ENCODE results near the gene KRT78.

KRT78 gene

GRCh38 chr12:52828156-52828555 is 20.6 kb downstream of the KRT78 start:
- ChIA-PET CTCF (no interaction called here), POLR2A (no interaction called here)
- DNase-seq (ENCODE audit: extremely low spot score) = no peak
- TF ChIP-seq FOXA1 (IDR thresholded peaks at IDR 0.05) = no peak

GRCh38 chr12:52827499-52828090 is 21.2 kb downstream of the KRT78 start:
- TF ChIP-seq FOXM1 (IDR thresholded peaks at IDR 0.05; ENCODE audit: borderline replicate concordance) (no peak), LEF1 (IDR thresholded peaks at IDR 0.05; ENCODE audit: borderline replicate concordance) (no peak), SUZ12 (IDR thresholded peaks at IDR 0.05) (no peak), HDGF (IDR thresholded peaks at IDR 0.05; ENCODE audit: borderline replicate concordance) (no peak)
- no peak for DNase-seq (ENCODE audit: extremely low spot score)
- POLR2A ChIA-PET = no interaction called here
- CTCF ChIA-PET = no interaction called here

GRCh38 chr12:52826611-52827498 is 21.9 kb downstream of the KRT78 start:
- POLR2A ChIA-PET = no interaction called here
- TF ChIP-seq CTBP1 (IDR thresholded peaks at IDR 0.05; ENCODE audit: borderline replicate concordance) = no peak
- no peak for TF ChIP-seq NFRKB (IDR thresholded peaks at IDR 0.05)
- TF ChIP-seq L3MBTL2 (conservative IDR thresholded peaks at IDR 0.05) = no peak
- TF ChIP-seq PKNOX1 (IDR thresholded peaks at IDR 0.05) = no peak
- DNase-seq (ENCODE audit: extremely low spot score) = no peak
- CTCF ChIA-PET = no interaction called here

GRCh38 chr12:52825961-52826360 is 22.8 kb downstream of the KRT78 start:
- DNase-seq (ENCODE audit: extremely low spot score) = no peak
- TF ChIP-seq ELF4 (IDR thresholded peaks at IDR 0.05) (no peak), NFRKB (IDR thresholded peaks at IDR 0.05) (no peak), LEF1 (IDR thresholded peaks at IDR 0.05; ENCODE audit: borderline replicate concordance) (no peak), TARDBP (IDR thresholded peaks at IDR 0.05) (no peak), BHLHE40 (IDR thresholded peaks at IDR 0.05; ENCODE audit: borderline replicate concordance) (no peak), ZNF384 (IDR thresholded peaks at IDR 0.05) (no peak)
- ChIA-PET POLR2A (no interaction called here), CTCF (no interaction called here)

- POLR2A ChIA-PET = no interaction called here
- TF ChIP-seq HDGF (IDR thresholded peaks at IDR 0.05; ENCODE audit: borderline replicate concordance) = no peak
- no peak for TF ChIP-seq FOXA1 (IDR thresholded peaks at IDR 0.05)
- TF ChIP-seq SP1 (IDR thresholded peaks at IDR 0.05) = no peak
- no peak for TF ChIP-seq FOXM1 (IDR thresholded peaks at IDR 0.05; ENCODE audit: borderline replicate concordance)
- TF ChIP-seq FOXK2 (IDR thresholded peaks at IDR 0.05) = no peak
- TF ChIP-seq CTBP1 (IDR thresholded peaks at IDR 0.05; ENCODE audit: borderline replicate concordance) = no peak
- no peak for TF ChIP-seq TARDBP (IDR thresholded peaks at IDR 0.05)
- no peak for TF ChIP-seq L3MBTL2 (conservative IDR thresholded peaks at IDR 0.05)
- no peak for TF ChIP-seq BHLHE40 (IDR thresholded peaks at IDR 0.05; ENCODE audit: borderline replicate concordance)
- no peak for TF ChIP-seq NFRKB (IDR thresholded peaks at IDR 0.05)
- no peak for TF ChIP-seq PKNOX1 (IDR thresholded peaks at IDR 0.05)
- TF ChIP-seq ELF4 (IDR thresholded peaks at IDR 0.05) = no peak
- no peak for TF ChIP-seq ZNF384 (IDR thresholded peaks at IDR 0.05)
- no peak for TF ChIP-seq ARNT (IDR thresholded peaks at IDR 0.05)
- no peak for TF ChIP-seq LEF1 (IDR thresholded peaks at IDR 0.05; ENCODE audit: borderline replicate concordance)
- TF ChIP-seq SUZ12 (IDR thresholded peaks at IDR 0.05) = no peak
- CTCF ChIA-PET = no interaction called here
- no peak for DNase-seq (ENCODE audit: extremely low spot score)
Measured at GRCh38 chr12:52824741-52825410, 23.9 kb downstream of the KRT78 start.

GRCh38 chr12:52823761-52824450 is 24.9 kb downstream of the KRT78 start:
- ChIA-PET POLR2A (no interaction called here), CTCF (no interaction called here)
- no peak for DNase-seq (ENCODE audit: extremely low spot score)
- no peak for TF ChIP-seq FOXA1 (IDR thresholded peaks at IDR 0.05)
- TF ChIP-seq FOXM1 (IDR thresholded peaks at IDR 0.05; ENCODE audit: borderline replicate concordance) = no peak
- no peak for TF ChIP-seq SUZ12 (IDR thresholded peaks at IDR 0.05)
- no peak for TF ChIP-seq BHLHE40 (IDR thresholded peaks at IDR 0.05; ENCODE audit: borderline replicate concordance)
- no peak for TF ChIP-seq ZNF384 (IDR thresholded peaks at IDR 0.05)
- TF ChIP-seq NFRKB (IDR thresholded peaks at IDR 0.05) = no peak
- TF ChIP-seq ELF4 (IDR thresholded peaks at IDR 0.05) = no peak
- no peak for TF ChIP-seq HDGF (IDR thresholded peaks at IDR 0.05; ENCODE audit: borderline replicate concordance)
- no peak for TF ChIP-seq LEF1 (IDR thresholded peaks at IDR 0.05; ENCODE audit: borderline replicate concordance)
- TF ChIP-seq CTBP1 (IDR thresholded peaks at IDR 0.05; ENCODE audit: borderline replicate concordance) = no peak
- no peak for TF ChIP-seq FOXK2 (IDR thresholded peaks at IDR 0.05)
- no peak for TF ChIP-seq L3MBTL2 (conservative IDR thresholded peaks at IDR 0.05)
- TF ChIP-seq TARDBP (IDR thresholded peaks at IDR 0.05) = no peak
- no peak for TF ChIP-seq SP1 (IDR thresholded peaks at IDR 0.05)
- no peak for TF ChIP-seq PKNOX1 (IDR thresholded peaks at IDR 0.05)
- no peak for TF ChIP-seq ARNT (IDR thresholded peaks at IDR 0.05)
